Germinal center (tissue), 1 donor: ENCODE results near the gene SSTR3.

Experiments
- DNase-seq: peaks from one replicate; pipeline ENCODE4 v3.0.0; 2012; ENCODE audit warnings: mixed read lengths, low spot score

Gene SSTR3

GRCh38 chr22:37229012-37229804, 16.9 kb upstream of the SSTR3 start:
- DNase-seq: no peak

GRCh38 chr22:37228106-37229011, 16.1 kb upstream of the SSTR3 start:
- no peak for DNase-seq

GRCh38 chr22:37226514-37226913, 14.2 kb upstream of the SSTR3 start:
- no peak for DNase-seq

GRCh38 chr22:37226087-37226486, 13.8 kb upstream of the SSTR3 start:
- no peak for DNase-seq

GRCh38 chr22:37225481-37225880, 13.2 kb upstream of the SSTR3 start:
- DNase-seq: no peak

- DNase-seq: no peak
Measured at GRCh38 chr22:37224757-37225420, 12.6 kb upstream of the SSTR3 start.

- DNase-seq: peak; percentile 66
Measured at GRCh38 chr22:37223965-37224551, 11.8 kb upstream of the SSTR3 start.

- DNase-seq: no peak
Measured at GRCh38 chr22:37222440-37222971, 10.2 kb upstream of the SSTR3 start.

GRCh38 chr22:37221424-37222333, 9.4 kb upstream of the SSTR3 start:
- DNase-seq: no peak

- no peak for DNase-seq
Measured at GRCh38 chr22:37220543-37220981, 8.3 kb upstream of the SSTR3 start.

GRCh38 chr22:37219533-37219932, 7.3 kb upstream of the SSTR3 start:
- no peak for DNase-seq

GRCh38 chr22:37218771-37219411, 6.6 kb upstream of the SSTR3 start:
- peak; percentile 81 for DNase-seq

GRCh38 chr22:37218399-37218770, 6.1 kb upstream of the SSTR3 start:
- DNase-seq: no peak

- DNase-seq: no peak
Measured at GRCh38 chr22:37215890-37216289, 3.6 kb upstream of the SSTR3 start.

- no peak for DNase-seq
Measured at GRCh38 chr22:37214731-37215030, 2.4 kb upstream of the SSTR3 start.

- DNase-seq: no peak
Measured at GRCh38 chr22:37213941-37214730, 1.9 kb upstream of the SSTR3 start.

- DNase-seq: no peak
Measured at GRCh38 chr22:37213218-37213855, 1.1 kb upstream of the SSTR3 start.

GRCh38 chr22:37211866-37212173, 457 bp downstream of the SSTR3 start:
- no peak for DNase-seq

GRCh38 chr22:37211075-37211865, 1.0 kb downstream of the SSTR3 start:
- no peak for DNase-seq
